Motor neuron (in vitro differentiated cells): ENCODE results near the gene ATP23. TPM values are rescaled to one million over a fixed set of nuclear protein-coding genes. Genes with fewer than 3 reads are reported as not detected.

Source experiments
- ATAC-seq, 8 experiments: fragments of 200-7000 bp; cut with Tn5 transposase; replicated peaks in 6 of 8; 2 replicates each; pipeline ENCODE4 v1.8.0; 2021; ENCODE audit warnings: mild to moderate bottlenecking in 8 of 8, moderate library complexity in 8 of 8
- H3K27ac ChIP-seq, 2 donors: fragments of 250-450 bp; sonication (Bioruptor Pico); 2 replicates each; pipeline ENCODE4 v1.9.0; 2021; ENCODE audit warnings: antibody characterized with exemption in 2 of 2, mild to moderate bottlenecking in 2 of 2, moderate library complexity in 1 of 2
- H3K4me1 ChIP-seq, 2 donors: fragments of 250-450 bp; sonication (Bioruptor Pico); replicated peaks in 1 of 2; 2 replicates each; pipeline ENCODE4 v1.6.1; 2021; ENCODE audit warnings: antibody characterized with exemption in 2 of 2, mild to moderate bottlenecking in 2 of 2, moderate library complexity in 1 of 2
- H3K4me3 ChIP-seq, 5 donors: fragments of 250-450 bp; sonication (Bioruptor Pico); 2 replicates each; pipeline ENCODE4 v1.9.0; 2021; ENCODE audit warnings: antibody characterized with exemption in 5 of 5, mild to moderate bottlenecking in 5 of 5, moderate library complexity in 4 of 5
- WGBS, 10 experiments: fragments of 450-650 bp; shearing (Covaris generic); methylation state at CpG; one replicate each; pipeline ENCODE4 v1.0.0; 2022; 5-methylcytosine and 5-hydroxymethylcytosine counted together
- in situ Hi-C, 9 experiments: fragments of 400-800 bp; cut with MboI; loops; one replicate each; pipeline ENCODE4 v1.15.0; 2021; ENCODE audit warnings: low sequenced_read_pairs in 9 of 9, low pct_unique_long_range_greater_than_20kb in 2 of 9; ENCODE audit not compliant: unreplicated experiment in 9 of 9
- total RNA-seq, 8 experiments: library from RNA; unstranded; fragments of 300-600 nt; gene quantifications; 2 replicates each; pipeline versions ENCODE4 v1.2.3 to v1.2.4, GENCODE V29; 2022

The ATP23 gene
- total RNA-seq, 8 experiments from 2014 or later: 3.4 to 17.2 (median 6.2) TPM

DNA sequence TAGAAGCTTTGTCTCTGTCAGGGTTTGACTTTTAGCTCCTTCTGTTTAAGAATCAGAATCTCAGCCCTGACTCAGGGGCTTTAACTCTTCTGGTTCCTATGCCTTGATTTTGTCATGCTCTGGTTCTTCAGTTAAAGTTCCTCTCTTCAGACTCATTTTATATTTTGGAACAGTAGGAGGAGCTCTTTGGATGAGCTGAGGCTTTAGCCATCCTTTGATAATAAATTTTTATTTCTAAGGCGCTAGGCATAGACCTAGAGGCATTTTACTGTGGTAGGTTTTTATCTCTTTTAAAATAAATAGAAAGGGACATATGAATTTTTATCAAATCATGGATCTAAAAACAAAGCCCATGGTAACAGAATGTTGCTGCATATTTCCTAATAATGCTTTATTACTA lies 51.7 kb downstream of the ATP23 start:
- H3K4me3 ChIP-seq: no peak overlapping the region
- no peaks in the 10 kb centered on the region for H3K4me1 ChIP-seq
- no peak overlapping the region for H3K27ac ChIP-seq
- peak in 3 of 8 experiments; percentile 25 to 50 (median 46) for ATAC-seq
- WGBS, 10 experiments: 29 to 100% (median 90%) methylated on average over 1 of the region's 1 CpG; no CpG with 5 or more reads in 2 of the 10 experiments
- in situ Hi-C loops: loop anchor here in 1 of 9 experiments (25.0 kb wide), 2 partner anchors 344 to 544 kb away; no protein-coding TSS in a partner anchor

DNA sequence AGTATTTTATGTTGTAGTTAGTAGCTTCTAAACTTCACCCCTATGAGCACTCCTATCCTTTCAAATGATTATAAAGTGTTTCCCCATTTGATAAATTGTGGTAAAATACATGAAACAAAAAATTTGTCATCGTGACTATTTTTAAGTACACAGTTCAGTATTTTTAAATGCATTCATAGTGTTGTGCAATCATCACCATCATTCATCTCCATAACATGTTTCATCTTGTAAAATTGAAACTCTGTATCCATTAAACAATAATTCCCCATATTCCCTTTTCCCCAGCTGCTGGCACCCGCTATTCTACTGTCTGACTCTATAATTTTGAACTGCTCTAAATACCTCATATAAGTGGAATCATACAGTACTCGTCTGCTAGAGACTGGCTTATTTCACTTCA lies 52.5 kb downstream of the ATP23 start:
- Histone ChIP-seq H3K4me1 (no peaks in the 10 kb centered on the region), H3K27ac (no peak overlapping the region), H3K4me3 (no peak overlapping the region)
- in situ Hi-C loops: loop anchor here in 1 of 9 experiments (25.0 kb wide), 2 partner anchors 343 to 543 kb away; no protein-coding TSS in a partner anchor
- WGBS, 10 experiments: 20 to 100% (median 82%) methylated on average over 1 to 3 of the region's 3 CpGs
- no peak for ATAC-seq

DNA sequence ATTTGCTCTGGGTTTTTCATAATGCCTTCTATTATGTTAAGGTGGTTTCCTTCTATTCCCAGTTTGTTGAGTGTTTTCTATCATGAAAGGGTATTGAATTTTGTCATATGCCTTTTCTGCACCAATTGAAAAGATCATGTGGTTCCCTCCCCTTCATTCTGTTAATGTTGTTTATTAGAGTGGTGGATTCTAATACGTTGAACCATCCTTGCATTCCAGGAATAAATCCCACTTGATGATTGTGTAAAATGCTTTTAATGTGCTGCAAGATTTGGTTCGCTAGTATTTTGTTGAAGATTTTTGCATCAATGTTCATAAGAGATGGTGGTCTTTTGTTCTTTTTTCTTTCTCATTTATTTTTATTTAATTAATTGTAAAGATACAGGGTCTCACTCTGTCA lies 55.2 kb downstream of the ATP23 start:
- in situ Hi-C loops: loop anchor here in 1 of 9 experiments (25.0 kb wide), 2 partner anchors 341 to 541 kb away; no protein-coding TSS in a partner anchor
- ATAC-seq: no peak
- WGBS, 10 experiments: 0 to 100% (median 70%) methylated on average over 1 to 2 of the region's 2 CpGs
- H3K27ac ChIP-seq: no peak overlapping the region
- H3K4me3 ChIP-seq: no peak overlapping the region
- no peaks in the 10 kb centered on the region for H3K4me1 ChIP-seq

DNA sequence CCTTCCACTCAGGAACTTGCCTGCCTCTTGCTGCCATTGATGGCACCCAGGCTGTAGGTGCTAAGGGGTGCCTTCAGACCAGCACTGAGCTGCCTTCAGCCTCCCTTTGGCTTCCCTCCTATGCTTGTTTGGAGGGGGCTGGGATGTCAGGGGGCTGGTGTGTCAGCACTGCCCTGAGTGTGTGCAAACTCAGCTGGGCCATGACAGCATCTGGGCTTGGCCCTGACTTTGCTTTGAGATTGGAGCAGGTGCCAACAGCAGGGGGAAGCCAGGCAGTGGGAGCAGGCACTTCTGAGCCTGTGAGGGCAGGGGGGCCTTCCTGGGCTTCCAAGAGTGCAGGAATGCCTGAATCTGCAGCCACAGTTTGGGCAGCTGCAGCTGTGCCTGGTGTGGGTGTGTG lies 56.9 kb downstream of the ATP23 start:
- Histone ChIP-seq H3K4me1 (no peaks in the 10 kb centered on the region), H3K4me3 (no peak overlapping the region), H3K27ac (no peak overlapping the region)
- in situ Hi-C loops: loop anchor here in 1 of 9 experiments (25.0 kb wide), 2 partner anchors 339 to 539 kb away; no protein-coding TSS in a partner anchor
- no peak for ATAC-seq

DNA sequence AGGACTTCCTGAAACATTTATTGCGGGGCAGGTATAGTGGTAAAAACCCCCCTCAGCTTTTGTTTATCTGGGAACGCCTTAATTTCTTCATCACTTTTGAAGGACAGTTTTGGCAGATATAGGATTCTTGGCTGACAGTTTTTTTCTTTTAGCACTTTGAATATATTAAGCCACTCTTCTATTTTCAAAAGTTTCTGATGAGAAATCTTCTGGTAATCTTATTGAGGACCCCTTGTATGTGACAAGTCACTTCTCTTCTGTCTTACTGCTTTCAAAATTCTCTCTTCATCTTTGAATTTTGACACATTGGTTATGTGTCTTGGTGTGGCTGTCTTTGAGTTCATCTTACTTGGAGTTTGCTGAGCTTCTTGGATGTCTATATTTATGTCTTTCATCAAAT lies 59.1 kb downstream of the ATP23 start:
- no peaks in the 10 kb centered on the region for H3K4me1 ChIP-seq
- no peak for ATAC-seq
- no peak overlapping the region for H3K4me3 ChIP-seq
- in situ Hi-C loops: no loop called here
- no peak overlapping the region for H3K27ac ChIP-seq
- whole genome bisulfite sequencing, 10 experiments: 35 to 100% (median 86%) methylated on average over 1 to 2 of the region's 2 CpGs

DNA sequence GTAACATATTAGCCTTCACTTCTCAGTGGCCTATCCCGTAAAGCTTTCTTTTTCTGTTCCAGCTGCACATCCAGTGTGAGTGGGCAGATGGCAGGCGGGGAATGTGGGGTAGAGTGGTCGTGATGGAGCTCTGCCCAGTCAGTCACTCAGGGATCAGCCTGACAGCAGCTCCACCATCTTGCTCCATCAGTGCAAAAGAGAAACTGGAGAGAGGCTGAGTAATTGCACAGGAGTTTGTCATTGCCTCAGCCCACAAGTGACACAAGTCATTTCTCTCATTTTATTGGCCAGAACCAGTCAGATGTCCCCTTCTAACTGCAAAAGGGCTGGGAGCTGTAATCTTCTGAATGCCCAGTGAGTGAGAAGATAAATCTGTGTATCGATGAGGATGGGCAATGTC lies 66.5 kb downstream of the ATP23 start:
- no peaks in the 10 kb centered on the region for H3K4me1 ChIP-seq
- in situ Hi-C loops: no loop called here
- ATAC-seq: peak in 1 of 8 experiments; percentile 17
- H3K4me3 ChIP-seq: no peak overlapping the region
- 60 to 100% (median 79%) methylated on average over 1 to 4 of the region's 4 CpGs; no CpG with 5 or more reads in 2 of the 10 experiments for WGBS, 10 experiments
- H3K27ac ChIP-seq: no peak overlapping the region

DNA sequence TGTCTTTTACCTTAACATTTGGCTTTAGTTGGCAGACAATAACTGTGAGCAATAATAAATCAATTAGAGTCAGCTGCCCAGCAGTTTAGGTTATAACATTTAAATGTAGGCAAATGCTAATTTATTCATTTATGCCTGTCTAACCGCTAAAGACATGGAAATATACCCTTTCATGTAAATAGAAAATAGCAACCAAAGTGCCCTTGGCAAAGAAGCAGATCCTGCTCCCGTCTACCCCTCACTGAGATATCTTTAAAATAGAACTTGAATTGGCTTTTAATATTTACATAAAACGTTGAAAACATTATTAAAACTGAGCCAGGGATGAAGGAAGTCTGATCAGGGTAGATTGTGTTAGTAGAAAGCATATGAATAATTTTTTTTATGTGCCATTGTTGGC lies 67.3 kb downstream of the ATP23 start:
- Histone ChIP-seq H3K27ac (no peak overlapping the region), H3K4me1 (no peaks in the 10 kb centered on the region), H3K4me3 (no peak overlapping the region)
- WGBS, 10 experiments: 0 to 89% (median 22%) methylated on average over 1 to 3 of the region's 3 CpGs; no CpG with 5 or more reads in 1 of the 10 experiments
- in situ Hi-C loops: no loop called here
- ATAC-seq: peak in 3 of 8 experiments; percentile 64 to 80 (median 79)

Other genes with a start within 250 kb of the ATP23 start
- gene OS9, start 247.4 kb upstream of the ATP23 start, total RNA-seq: 100 to 1,000 TPM in 6 of 8 experiments, 10 to 100 TPM in 2; 94.0 to 297 (median 134) TPM
- gene AGAP2, start 202.8 kb upstream of the ATP23 start, total RNA-seq: 10 to 100 TPM in 4 of 8 experiments, 1 to 10 TPM in 2, under 1 TPM in 2; 0.31 to 13.8 (median 8.8) TPM
- gene TSPAN31, start 196.5 kb upstream of the ATP23 start, total RNA-seq: 10 to 100 TPM; 19.8 to 38.6 (median 24.4) TPM
- gene CDK4, start 189.3 kb upstream of the ATP23 start, total RNA-seq: 100 to 1,000 TPM in 4 of 8 experiments, 10 to 100 TPM in 4; 43.4 to 146 (median 95.5) TPM
- gene MARCHF9, start 186.5 kb upstream of the ATP23 start, total RNA-seq: 10 to 100 TPM in 7 of 8 experiments, 1 to 10 TPM in 1; 1.7 to 23.0 (median 17.0) TPM
- 1 to 10 TPM in 5 of 8 experiments, under 1 TPM in 3; 0.76 to 3.5 (median 1.6) TPM for gene CYP27B1, start 174.5 kb upstream of the ATP23 start, total RNA-seq
- gene METTL1, start 169.5 kb upstream of the ATP23 start, total RNA-seq: 10 to 100 TPM in 7 of 8 experiments, 1 to 10 TPM in 1; 8.6 to 33.2 (median 15.8) TPM
- gene EEF1AKMT3, start 169.0 kb upstream of the ATP23 start, total RNA-seq: 10 to 100 TPM in 3 of 8 experiments, 1 to 10 TPM in 5; 1.5 to 15.0 (median 6.6) TPM
- gene TSFM, start 158.8 kb upstream of the ATP23 start, total RNA-seq: 10 to 100 TPM; 15.2 to 39.7 (median 24.3) TPM
- gene AVIL, start 122.8 kb upstream of the ATP23 start, total RNA-seq: 10 to 100 TPM in 1 of 8 experiments, 1 to 10 TPM in 7; 2.2 to 15.2 (median 4.5) TPM
- gene CTDSP2, start 94.8 kb upstream of the ATP23 start, total RNA-seq: 10 to 100 TPM; 22.2 to 85.0 (median 36.1) TPM